Caco-2 (cell line): ENCODE results near the gene HOXD10. TPM values are rescaled to one million over a fixed set of nuclear protein-coding genes. Genes with fewer than 3 reads are reported as not detected.

Experiments used
- BruUV-seq: library from RNA; stranded (reverse); fragments of 400-500 nt; replicated peaks from 2 replicates; lab custom pipeline; 2021; lab: Mats Ljungman, UMichigan
- CTCF ChIA-PET: fragments of 300-600 bp; sonication (Branson Sonifier 250); formaldehyde crosslinking; loops from one replicate; lab custom pipeline; 2022; ENCODE audit warnings: antibody characterized with exemption; lab: Charles Lee
- POLR2A ChIA-PET: fragments of 300-600 bp; sonication (Branson Sonifier 250); formaldehyde crosslinking; loops from one replicate; lab custom pipeline; 2022; ENCODE audit warnings: antibody characterized with exemption; lab: Charles Lee
- DNase-seq, 2 experiments: peaks; one replicate each; pipeline versions ENCODE4 v3.0.0 to v3.0.0-alpha.2; 2020 to 2022
- H3K27me3 ChIP-seq: replicated peaks from 2 replicates; pipeline ENCODE4 v1.6.0; 2011; ENCODE audit warnings: low read length; ENCODE audit not compliant: control insufficient read depth, insufficient read depth
- H3K36me3 ChIP-seq: 2 replicates; pipeline ENCODE4 v1.5.1; 2011; ENCODE audit warnings: low read length; ENCODE audit not compliant: control insufficient read depth, insufficient read depth
- H3K4me1 ChIP-seq: fragments of 250-450 bp; sonication (Bioruptor Pico); 2 replicates; pipeline ENCODE4 v1.5.1; 2020; ENCODE audit warnings: mild to moderate bottlenecking
- H3K4me3 ChIP-seq: 2 replicates; pipeline ENCODE4 v1.5.1; 2011; ENCODE audit warnings: low read depth, mild to moderate bottlenecking, control low read depth, low read length
- H3K9me3 ChIP-seq: fragments of 250-450 bp; sonication (Bioruptor Pico); 2 replicates; pipeline ENCODE4 v1.5.1; 2020; ENCODE audit warnings: mild to moderate bottlenecking, moderate library complexity
- H3K27ac Mint-ChIP-seq: one replicate; pipeline ENCODE4 v1.8.0; 2022; ENCODE audit warnings: mixed read lengths; ENCODE audit not compliant: unreplicated experiment
- H3K27me3 Mint-ChIP-seq: one replicate; pipeline ENCODE4 v1.8.0; 2022; ENCODE audit warnings: mixed read lengths; ENCODE audit not compliant: insufficient read depth, unreplicated experiment
- H3K36me3 Mint-ChIP-seq: one replicate; pipeline ENCODE4 v1.8.0; 2022; ENCODE audit warnings: mild to moderate bottlenecking, mixed read lengths; ENCODE audit not compliant: insufficient read depth, unreplicated experiment
- H3K4me1 Mint-ChIP-seq: one replicate; pipeline ENCODE4 v1.8.0; 2022; ENCODE audit warnings: low read depth, mixed read lengths; ENCODE audit not compliant: unreplicated experiment
- H3K4me3 Mint-ChIP-seq: one replicate; pipeline ENCODE4 v1.8.0; 2022; ENCODE audit warnings: mild to moderate bottlenecking, moderate library complexity, mixed read lengths; ENCODE audit not compliant: unreplicated experiment
- H3K9me3 Mint-ChIP-seq: one replicate; pipeline ENCODE4 v1.8.0; 2022; ENCODE audit warnings: mixed read lengths; ENCODE audit not compliant: unreplicated experiment
- CTCF ChIP-seq, 2 experiments: fragments of 200-600 bp in 1 of 2; IDR thresholded peaks; 1 replicate in 1 of 2; 2 replicates in 1 of 2; pipeline versions ENCODE4 v1.5.1 to v1.8.0; 2011 to 2022; ENCODE audit warnings: antibody characterized with exemption in 1 of 2, control low read depth in 1 of 2, inconsistent platforms in 1 of 2, low read depth in 1 of 2, low read length in 1 of 2, mild to moderate bottlenecking in 1 of 2, moderate library complexity in 1 of 2; ENCODE audit not compliant: insufficient read depth in 1 of 2, severe bottlenecking in 1 of 2, unreplicated experiment in 1 of 2
- intact Hi-C: fragments of 100-400 bp; cut with micrococcal nuclease; formaldehyde crosslinking; loops from one replicate; pipeline ENCODE4 v1.10.0; 2022; ENCODE audit not compliant: unreplicated experiment
- total RNA-seq: library from RNA; stranded (reverse); gene quantifications from 2 replicates; pipeline ENCODE4 v1.2.3, GENCODE V29; 2022

HOXD10 gene
- total RNA-seq, 1 experiment from 2014 or later: not detected

- intact Hi-C loops: no loop called here
- Mint-ChIP-seq H3K4me3 (no peak overlapping the region), H3K27me3 (peaks cover 16% of the 10 kb centered on the region), H3K36me3 (no peaks in the 10 kb centered on the region), H3K27ac (no peak overlapping the region), H3K4me1 (no peaks in the 10 kb centered on the region), H3K9me3 (no peaks in the 10 kb centered on the region)
- ChIA-PET POLR2A (no interaction called here), CTCF (no interaction called here)
- H3K9me3 ChIP-seq: no peaks in the 10 kb centered on the region
- H3K36me3 ChIP-seq: no peaks in the 10 kb centered on the region
- TF ChIP-seq CTCF (IDR thresholded peaks at IDR 0.05; ENCODE audit: insufficient read depth in 1 of 2, low read depth in 1 of 2, low read length in 1 of 2, severe bottlenecking in 1 of 2, unreplicated experiment in 1 of 2): no peak
- H3K27me3 ChIP-seq: no peaks in the 10 kb centered on the region; the same call in 1 of the 2 replicates
- BruUV-seq: no TSS peak
- H3K4me3 ChIP-seq: no peak overlapping the region
- DNase-seq: no peak
- H3K4me1 ChIP-seq: no peaks in the 10 kb centered on the region
These were observed 36.0 kb downstream of the HOXD10 start for GRCh38 chr2:176152350-176153181.

GRCh38 chr2:176154576-176155252, 38.1 kb downstream of the HOXD10 start:
- H3K4me1 ChIP-seq: no peaks in the 10 kb centered on the region
- Mint-ChIP-seq H3K36me3 (no peaks in the 10 kb centered on the region), H3K4me3 (no peak overlapping the region), H3K4me1 (no peaks in the 10 kb centered on the region), H3K27me3 (peaks cover 19% of the 10 kb centered on the region), H3K9me3 (no peaks in the 10 kb centered on the region), H3K27ac (no peak overlapping the region)
- H3K36me3 ChIP-seq: no peaks in the 10 kb centered on the region
- no peaks in the 10 kb centered on the region; the same call in 1 of the 2 replicates for H3K27me3 ChIP-seq
- no peak for TF ChIP-seq CTCF (IDR thresholded peaks at IDR 0.05; ENCODE audit: insufficient read depth in 1 of 2, low read depth in 1 of 2, low read length in 1 of 2, severe bottlenecking in 1 of 2, unreplicated experiment in 1 of 2)
- ChIA-PET CTCF (no interaction called here), POLR2A (no interaction called here)
- no peaks in the 10 kb centered on the region for H3K9me3 ChIP-seq
- intact Hi-C loops: no loop called here
- no TSS peak for BruUV-seq
- no peak overlapping the region for H3K4me3 ChIP-seq
- no peak for DNase-seq

DNA sequence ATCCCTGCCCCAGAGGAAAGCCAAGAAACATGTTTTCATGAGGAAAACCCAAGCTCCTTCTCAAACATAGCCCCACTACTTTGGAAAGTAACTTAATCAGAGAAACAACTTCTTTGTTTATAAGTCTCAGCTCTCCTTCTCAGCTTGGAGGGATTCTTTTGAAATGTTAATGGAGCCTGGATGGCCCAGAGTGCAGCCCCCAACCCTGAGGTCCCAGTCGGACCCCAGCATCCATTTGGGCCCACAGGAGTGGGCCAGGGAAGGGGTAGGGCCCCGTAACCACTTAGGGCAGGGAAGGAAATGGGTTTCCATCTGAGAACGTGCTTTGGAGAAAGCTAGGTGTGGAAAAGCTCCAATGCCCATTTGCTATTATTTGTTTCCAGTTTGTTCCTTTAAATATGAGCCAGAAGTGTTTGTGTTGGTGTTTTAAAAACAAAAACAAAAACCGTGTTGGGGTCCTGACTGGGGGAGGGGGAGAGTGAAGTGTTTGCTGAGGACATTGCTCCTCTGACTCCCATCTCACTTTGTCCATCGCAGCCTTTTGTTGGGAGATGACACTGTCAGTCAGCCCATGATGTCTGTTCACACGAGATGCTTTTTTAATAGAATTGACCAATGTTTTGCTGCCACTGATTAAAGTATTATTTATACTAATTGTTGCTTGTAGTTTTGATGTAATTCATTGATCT, 38.9 kb downstream of the HOXD10 start:
- BruUV-seq: no TSS peak
- H3K4me3 Mint-ChIP-seq: no peak overlapping the region
- ChIA-PET CTCF (no interaction called here), POLR2A (no interaction called here)
- intact Hi-C loops: no loop called here
- Histone ChIP-seq H3K9me3 (no peaks in the 10 kb centered on the region), H3K4me1 (no peaks in the 10 kb centered on the region), H3K4me3 (no peak overlapping the region), H3K27me3 (no peaks in the 10 kb centered on the region; the same call in 1 of the 2 replicates), H3K36me3 (no peaks in the 10 kb centered on the region)
- H3K4me1 Mint-ChIP-seq: no peaks in the 10 kb centered on the region
- no peak for DNase-seq
- no peak for TF ChIP-seq CTCF (IDR thresholded peaks at IDR 0.05; ENCODE audit: insufficient read depth in 1 of 2, low read depth in 1 of 2, low read length in 1 of 2, severe bottlenecking in 1 of 2, unreplicated experiment in 1 of 2)
- H3K36me3 Mint-ChIP-seq: no peaks in the 10 kb centered on the region
- H3K27ac Mint-ChIP-seq: no peak overlapping the region
- H3K27me3 Mint-ChIP-seq: peaks cover 16% of the 10 kb centered on the region
- no peaks in the 10 kb centered on the region for H3K9me3 Mint-ChIP-seq
